Measurements from ENCODE around the gene PRKAR1B.

- TF ChIP-seq CTCF (conservative IDR thresholded peaks at IDR 0.05) (no peak), ZFX (IDR thresholded peaks at IDR 0.05) (no peak)
Measured at GRCh38 chr7:757741-758163, 30.7 kb upstream of the PRKAR1B start.

Data from C4-2B (cell line).